ENCODE data around the gene TKT. TPM values are rescaled to one million over a fixed set of nuclear protein-coding genes. Genes with fewer than 3 reads are reported as not detected.

TKT gene
- total RNA-seq, 1 donor from 2014 or later, result 41.6 TPM

DNA sequence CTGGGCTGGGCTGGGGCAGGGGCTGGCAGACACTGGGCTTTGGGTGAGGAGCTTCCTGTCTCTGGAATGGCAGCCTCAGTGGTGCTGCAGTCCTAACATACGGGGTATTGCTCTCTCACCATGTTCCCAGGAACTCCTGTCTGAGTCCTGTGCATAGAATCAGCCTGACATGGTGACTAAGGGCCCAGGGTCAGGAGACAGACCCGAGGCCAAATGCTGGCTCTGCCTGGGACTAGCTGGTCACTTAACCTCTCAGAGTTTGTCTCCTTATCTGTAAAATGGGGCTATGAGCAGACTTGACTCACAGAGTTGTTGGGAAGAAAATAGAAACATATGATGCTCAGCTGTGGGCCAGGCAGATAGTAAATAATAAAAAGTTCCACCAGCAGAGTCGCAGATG lies 66.5 kb downstream of the TKT start:
- ATAC-seq (no peak), DNase-seq (no peak)
- intact Hi-C loops (cut with micrococcal nuclease), result no loop called here

DNA sequence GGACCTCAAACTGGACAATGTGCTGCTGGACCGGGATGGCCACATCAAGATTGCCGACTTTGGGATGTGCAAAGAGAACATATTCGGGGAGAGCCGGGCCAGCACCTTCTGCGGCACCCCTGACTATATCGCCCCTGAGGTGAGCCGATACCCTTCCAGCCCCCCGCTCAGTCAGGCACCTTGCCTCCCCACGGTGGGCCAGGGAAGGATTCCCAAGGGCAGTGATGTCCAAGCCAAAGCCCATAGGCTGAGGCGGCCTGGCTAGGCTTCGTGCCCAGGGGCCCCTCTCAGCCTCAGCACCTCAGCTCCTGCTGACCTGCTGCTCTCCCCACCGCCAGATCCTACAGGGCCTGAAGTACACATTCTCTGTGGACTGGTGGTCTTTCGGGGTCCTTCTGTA lies 67.1 kb downstream of the TKT start:
- intact Hi-C loops (cut with micrococcal nuclease), result no loop called here
- DNase-seq (peak; percentile 4), ATAC-seq (no peak)

DNA sequence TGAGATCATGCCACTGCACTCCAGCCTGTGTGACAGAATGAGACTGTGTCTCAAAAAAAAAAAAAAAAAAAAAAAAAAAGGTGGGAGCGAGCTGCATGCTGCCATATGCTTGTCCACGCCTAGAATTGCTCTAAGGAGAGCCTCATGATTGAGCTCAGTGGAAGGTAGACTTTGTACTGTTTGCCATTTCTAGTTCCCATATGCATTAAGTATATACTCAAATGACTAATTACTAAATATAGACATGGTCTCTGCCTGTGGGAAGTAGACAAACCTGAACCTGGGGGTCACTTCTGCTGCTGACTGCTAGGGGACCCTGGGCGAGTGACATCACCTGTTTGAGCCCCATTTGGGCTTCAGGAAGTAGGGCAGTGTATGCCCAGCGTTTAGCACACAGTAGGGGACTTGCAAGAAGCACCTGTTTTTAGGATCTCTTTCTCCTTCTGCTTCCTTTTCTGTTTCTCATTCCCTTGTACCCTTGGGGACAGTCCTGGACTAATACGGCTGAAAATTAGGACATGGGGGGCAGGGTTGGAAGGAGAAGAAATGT lies 67.6 kb downstream of the TKT start:
- intact Hi-C loops (cut with micrococcal nuclease), result no loop called here
- no peak for ATAC-seq
- DNase-seq, result no peak

DNA sequence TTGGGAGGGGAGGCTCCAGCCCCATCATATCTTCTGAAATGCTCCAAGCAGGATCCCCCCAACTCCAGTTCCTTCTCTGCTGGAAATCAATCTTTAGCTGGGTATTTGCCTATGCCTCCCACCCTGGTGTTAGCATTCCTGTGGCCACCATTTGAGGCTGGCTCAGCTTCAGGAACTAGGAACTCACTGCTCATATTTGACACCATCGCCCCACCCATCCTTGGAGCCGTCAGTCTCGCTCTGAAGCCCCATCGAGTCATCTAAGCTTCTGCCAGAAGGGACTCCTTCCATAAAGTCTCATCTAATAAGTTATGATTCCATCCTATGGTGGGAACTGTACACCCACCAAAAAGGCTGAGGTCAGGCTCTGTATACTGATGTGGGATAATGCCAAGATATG lies 68.4 kb downstream of the TKT start:
- ATAC-seq (no peak), DNase-seq (no peak)
- intact Hi-C loops (cut with micrococcal nuclease), result no loop called here

DNA sequence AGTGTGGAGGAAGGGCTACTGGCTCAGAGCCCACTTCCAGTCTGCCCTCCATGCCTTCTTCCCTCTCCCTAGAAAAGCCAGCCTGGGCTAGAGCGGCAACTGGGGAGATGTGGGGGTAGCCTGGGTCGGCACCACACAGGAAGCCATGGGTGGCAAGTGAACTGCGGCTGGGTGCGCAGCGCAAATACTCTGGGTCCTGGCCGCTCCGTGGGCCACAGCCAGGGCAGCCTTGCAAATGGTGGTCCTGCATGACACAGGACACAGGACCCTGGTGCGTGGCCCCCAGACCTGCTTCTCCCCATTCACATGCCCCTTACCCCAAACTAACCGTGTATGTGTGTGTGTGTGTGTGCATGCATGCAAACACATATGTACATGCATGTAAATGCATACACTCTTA lies 69.1 kb downstream of the TKT start:
- no peak for ATAC-seq
- peak; percentile 25 for DNase-seq
- intact Hi-C loops (cut with micrococcal nuclease), result no loop called here

DNA sequence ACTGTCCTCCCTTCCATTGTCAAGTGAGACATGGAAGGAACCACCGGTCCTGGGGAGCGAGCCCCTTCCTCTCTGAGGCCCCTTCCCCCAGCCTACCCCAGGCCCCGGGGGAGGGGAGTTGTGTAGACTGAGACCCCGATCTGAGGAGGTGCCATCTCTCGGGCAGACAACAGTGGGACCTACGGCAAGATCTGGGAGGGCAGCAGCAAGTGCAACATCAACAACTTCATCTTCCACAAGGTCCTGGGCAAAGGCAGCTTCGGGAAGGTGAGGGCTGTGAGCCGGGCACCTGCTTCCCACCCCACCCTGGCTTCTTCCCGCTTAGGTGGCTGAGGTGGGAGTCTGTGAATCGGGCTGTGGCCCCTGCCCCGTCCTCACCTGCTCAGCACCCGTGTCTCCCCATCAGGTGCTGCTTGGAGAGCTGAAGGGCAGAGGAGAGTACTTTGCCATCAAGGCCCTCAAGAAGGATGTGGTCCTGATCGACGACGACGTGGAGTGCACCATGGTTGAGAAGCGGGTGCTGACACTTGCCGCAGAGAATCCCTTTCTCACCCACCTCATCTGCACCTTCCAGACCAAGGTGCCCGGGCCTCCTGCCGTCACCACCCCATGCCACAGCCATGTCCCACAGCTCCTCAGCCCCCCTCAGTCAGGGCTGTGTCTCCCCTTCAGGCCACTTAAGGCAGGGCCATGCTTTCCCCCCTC lies 69.9 kb downstream of the TKT start:
- no peak for ATAC-seq
- peak; percentile 22 for DNase-seq
- intact Hi-C loops (cut with micrococcal nuclease), result no loop called here

DNA sequence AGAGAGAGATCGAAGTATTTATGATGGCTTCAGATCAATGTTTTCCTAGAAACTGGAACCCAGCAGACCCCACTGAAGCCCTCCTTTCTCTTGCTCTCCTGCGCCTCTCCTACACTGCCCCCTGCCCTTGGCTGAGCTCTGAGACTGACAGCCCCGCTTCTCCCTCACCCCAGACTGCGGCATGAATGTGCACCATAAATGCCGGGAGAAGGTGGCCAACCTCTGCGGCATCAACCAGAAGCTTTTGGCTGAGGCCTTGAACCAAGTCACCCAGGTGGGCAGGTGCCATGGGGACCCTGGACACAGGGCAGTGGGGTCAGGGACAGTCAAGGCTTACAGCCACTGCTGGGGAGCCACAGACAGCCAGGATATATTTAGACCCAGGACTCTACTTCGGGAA lies 71.1 kb downstream of the TKT start:
- DNase-seq, result no peak

DNA sequence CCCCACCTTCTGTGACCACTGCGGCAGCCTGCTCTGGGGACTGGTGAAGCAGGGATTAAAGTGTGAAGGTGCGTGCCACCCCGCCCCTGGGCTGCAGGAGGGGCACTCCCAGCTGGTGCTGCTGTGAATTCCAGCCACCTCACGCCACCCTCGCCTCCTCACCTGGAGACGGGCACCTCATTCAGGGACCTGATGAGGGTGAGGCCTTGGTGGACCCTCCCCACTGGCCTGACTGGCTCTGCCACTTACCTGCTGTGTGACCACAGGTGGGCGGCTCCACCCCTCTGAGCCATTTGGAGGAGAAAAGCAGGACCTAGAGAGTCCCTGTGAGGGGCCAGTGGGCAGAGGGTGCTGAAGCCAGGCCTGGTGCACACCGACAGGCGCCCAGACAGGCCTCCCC lies 72.3 kb downstream of the TKT start:
- intact Hi-C loops (cut with micrococcal nuclease), result no loop called here
- no peak for ATAC-seq

More for the DNA sequence above, 71.1 kb downstream of the TKT start:
- intact Hi-C loops (cut with micrococcal nuclease), result no loop called here
- no peak for ATAC-seq

DNA sequence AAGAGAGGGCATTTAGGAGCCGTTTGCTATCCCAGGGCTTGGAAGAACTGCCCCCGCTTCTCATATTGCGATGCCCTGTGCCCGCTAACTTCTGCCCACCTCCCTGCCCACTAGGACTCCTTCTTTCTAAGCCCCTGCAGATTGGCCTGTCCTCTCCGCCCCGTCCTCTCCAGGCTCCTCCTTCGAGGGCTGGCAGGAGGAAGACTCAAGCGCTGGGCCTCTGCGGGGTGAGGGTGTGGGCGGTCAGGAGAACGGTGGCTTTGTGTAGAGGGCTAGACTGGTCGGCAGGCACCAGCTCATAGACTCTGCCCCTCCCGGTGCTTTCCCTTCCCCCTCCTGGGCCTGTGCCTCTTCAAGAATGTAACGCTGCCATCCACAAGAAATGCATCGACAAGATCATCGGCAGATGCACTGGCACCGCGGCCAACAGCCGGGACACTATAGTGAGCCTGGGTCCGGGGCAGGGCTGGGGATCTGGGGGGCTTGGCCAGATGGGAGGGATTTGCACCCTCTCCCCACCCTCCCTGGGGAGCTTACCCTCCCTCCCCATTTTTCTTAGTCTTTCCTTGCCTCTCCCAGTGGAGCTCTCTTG lies 73.0 kb downstream of the TKT start:
- intact Hi-C loops (cut with micrococcal nuclease), result no loop called here
- no peak for ATAC-seq
- no peak for DNase-seq

More for the DNA sequence above, 72.3 kb downstream of the TKT start:
- no peak for DNase-seq

DNA sequence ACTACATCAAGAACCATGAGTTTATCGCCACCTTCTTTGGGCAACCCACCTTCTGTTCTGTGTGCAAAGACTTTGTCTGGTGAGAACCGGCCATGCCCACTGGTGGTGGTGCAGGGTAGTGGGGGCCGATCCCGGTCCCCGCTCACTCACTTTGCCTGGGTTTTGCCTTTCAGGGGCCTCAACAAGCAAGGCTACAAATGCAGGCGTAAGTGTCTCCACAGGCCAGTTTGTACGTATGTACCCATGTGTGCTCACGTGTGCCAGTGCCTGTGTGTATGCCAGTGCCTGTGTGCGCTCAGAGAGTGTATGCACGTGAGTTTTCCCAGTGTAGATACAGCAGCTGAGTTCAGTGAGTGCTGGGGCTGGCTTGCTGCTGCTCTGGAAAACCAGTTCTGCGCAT lies 74.3 kb downstream of the TKT start:
- DNase-seq (no peak), ATAC-seq (no peak)
- intact Hi-C loops (cut with micrococcal nuclease), result no loop called here

DNA sequence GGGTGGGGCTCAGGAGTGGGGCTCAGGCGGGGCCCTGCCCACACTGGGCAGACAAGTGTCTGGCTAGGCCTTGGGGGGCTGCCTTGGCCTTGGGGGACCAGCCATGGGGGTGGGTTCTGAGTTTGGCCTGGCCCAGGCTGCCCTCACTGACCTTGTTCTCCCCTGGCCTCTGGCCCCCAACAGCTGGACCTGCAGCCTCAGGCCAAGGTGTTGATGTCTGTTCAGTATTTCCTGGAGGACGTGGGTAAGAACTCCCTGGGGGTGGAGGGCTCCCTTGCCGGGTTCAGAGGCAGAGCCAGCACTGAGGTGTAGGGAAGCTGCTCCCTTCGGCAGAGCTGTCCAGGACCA lies 74.8 kb downstream of the TKT start:
- intact Hi-C loops (cut with micrococcal nuclease), result no loop called here
- ATAC-seq (no peak), DNase-seq (no peak)

DNA sequence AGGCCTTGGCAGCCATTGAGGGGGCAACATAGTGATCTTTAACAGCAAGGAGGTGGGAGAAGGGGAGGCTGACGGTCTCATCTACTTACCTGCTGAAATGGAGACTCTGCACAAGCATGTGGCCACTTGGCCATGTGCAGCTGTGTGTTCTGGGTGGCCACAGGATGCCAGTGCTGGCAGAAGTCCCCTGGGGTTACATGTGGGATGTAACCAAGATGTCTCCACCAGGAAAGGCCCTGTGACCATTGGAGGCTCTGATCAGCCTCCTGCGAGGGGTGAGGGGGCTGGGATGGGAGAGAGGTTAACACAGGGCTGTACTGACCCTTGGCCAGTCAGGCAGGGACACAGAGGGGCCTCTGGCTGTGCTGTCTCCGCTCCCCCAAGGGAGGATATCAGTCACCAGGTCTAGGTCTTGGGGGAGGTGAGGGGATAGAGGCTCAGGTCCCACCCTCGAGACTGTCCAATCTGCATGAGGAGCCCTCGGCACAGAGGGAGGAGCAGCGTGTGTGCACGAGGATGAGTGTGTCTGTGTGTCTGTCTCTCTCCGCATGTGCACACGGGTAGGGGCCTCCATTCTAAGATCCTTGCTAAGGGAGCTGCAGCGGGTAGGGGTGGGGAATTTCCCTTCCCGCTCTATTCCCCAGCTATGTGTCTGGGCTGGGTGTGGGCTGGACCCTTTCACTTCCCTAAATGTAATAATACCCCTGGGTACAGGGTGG lies 75.4 kb downstream of the TKT start:
- ATAC-seq (peak; percentile 61), DNase-seq (no peak)
- intact Hi-C loops (cut with micrococcal nuclease), result no loop called here

DNA sequence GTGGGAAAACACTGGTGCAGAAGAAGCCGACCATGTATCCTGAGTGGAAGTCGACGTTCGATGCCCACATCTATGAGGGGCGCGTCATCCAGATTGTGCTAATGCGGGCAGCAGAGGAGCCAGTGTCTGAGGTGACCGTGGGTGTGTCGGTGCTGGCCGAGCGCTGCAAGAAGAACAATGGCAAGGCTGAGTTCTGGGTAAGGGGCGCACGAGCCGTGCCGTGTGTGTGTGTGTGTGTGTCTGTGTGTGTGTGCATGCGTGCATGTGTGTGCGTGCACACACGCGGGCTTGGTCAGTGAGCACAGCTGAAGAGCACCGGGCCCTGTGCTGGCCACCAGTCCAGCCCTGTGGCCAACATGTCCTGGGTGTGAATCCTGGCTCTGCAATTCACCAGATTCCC lies 76.2 kb downstream of the TKT start:
- intact Hi-C loops (cut with micrococcal nuclease), result no loop called here
- ATAC-seq (no peak), DNase-seq (no peak)

DNA sequence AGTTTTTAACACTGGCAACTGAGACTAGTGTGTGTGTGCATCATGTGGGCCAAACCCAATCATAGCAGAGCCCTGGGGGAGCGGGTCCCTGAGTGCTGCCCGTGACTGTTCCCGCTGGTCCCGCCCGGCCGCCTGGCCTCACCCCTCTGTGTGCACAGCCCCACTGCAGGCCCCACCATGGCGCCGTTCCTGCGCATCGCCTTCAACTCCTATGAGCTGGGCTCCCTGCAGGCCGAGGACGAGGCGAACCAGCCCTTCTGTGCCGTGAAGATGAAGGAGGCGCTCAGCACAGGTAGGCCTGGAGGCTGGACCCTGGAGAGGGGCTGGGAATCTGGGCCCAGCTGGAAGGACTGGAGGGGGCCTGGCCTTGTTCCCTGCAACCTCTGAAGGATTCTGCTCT lies 77.6 kb downstream of the TKT start:
- intact Hi-C loops (cut with micrococcal nuclease), result no loop called here
- DNase-seq (no peak), ATAC-seq (no peak)

DNA sequence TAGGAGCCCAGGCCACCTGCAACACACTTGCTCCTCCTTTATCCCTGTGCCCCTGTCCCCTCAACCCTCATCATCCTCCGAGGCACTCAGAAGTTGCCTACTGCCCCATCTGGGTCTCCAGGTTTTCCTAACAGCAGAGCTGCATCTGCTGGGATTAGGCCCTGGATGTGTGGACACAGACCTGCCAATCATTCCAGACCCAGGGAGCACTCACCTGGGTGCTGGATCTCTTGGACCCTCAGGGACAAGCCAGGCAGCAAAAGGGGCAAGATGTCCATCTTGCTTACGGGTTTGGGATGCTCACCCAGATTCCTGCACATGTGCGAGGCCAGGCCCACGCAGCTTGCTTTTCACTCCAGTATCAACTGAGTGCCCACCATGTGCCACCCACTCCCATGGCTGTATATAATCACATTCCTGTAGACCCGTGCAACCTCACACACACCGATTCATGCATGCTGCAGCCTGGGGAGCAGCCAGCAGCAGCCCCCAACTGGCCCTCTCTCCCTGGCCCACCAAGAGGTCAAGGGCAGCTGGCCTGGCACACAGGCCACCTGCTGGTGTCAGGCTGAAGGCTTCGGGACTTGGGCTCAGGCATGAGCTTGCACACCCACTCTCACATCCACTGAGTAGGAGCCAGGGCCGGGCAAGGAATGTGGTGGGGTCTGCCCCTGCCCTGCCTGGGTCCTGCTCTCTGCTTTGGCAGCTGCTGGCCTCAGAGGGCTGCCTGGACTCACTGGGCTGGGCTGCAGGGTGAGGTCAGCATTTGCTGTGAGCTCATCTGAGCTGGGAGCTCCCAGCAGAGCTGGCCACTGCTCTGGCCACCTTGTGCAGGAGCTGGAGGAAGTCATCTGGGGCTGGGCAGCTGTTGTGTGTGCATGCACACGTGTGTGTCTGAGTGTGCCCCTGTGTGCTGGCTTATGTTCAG lies 79.9 kb downstream of the TKT start:
- intact Hi-C loops (cut with micrococcal nuclease), result no loop called here
- ATAC-seq, result no peak
- no peak for DNase-seq

Other genes starting within 250 kb of the TKT start
- 20.0 TPM for gene SFMBT1, start 209.9 kb downstream of the TKT start, total RNA-seq
- gene RFT1, start 125.6 kb downstream of the TKT start, total RNA-seq, result 8.5 TPM
- 13.2 TPM for gene PRKCD, start 94.8 kb downstream of the TKT start, total RNA-seq
- gene DCP1A, start 91.5 kb upstream of the TKT start, total RNA-seq, result 21.5 TPM
- gene CACNA1D, start 238.6 kb upstream of the TKT start, total RNA-seq, result 1.0 TPM